HG02973 (cell line): Measurements from ENCODE around the gene ME1.
"Not testable (repeated sequence)": the region's sequence is repeated elsewhere in the genome, so short reads cannot be mapped to it uniquely, and the experiment has no call there.

Experiments
- ATAC-seq: cut with Tn5 transposase; IDR thresholded peaks from one replicate; pipeline ENCODE4 v1.9.1; 2021; ENCODE audit warnings: moderate library complexity; ENCODE audit not compliant: unreplicated experiment

ME1 gene

DNA sequence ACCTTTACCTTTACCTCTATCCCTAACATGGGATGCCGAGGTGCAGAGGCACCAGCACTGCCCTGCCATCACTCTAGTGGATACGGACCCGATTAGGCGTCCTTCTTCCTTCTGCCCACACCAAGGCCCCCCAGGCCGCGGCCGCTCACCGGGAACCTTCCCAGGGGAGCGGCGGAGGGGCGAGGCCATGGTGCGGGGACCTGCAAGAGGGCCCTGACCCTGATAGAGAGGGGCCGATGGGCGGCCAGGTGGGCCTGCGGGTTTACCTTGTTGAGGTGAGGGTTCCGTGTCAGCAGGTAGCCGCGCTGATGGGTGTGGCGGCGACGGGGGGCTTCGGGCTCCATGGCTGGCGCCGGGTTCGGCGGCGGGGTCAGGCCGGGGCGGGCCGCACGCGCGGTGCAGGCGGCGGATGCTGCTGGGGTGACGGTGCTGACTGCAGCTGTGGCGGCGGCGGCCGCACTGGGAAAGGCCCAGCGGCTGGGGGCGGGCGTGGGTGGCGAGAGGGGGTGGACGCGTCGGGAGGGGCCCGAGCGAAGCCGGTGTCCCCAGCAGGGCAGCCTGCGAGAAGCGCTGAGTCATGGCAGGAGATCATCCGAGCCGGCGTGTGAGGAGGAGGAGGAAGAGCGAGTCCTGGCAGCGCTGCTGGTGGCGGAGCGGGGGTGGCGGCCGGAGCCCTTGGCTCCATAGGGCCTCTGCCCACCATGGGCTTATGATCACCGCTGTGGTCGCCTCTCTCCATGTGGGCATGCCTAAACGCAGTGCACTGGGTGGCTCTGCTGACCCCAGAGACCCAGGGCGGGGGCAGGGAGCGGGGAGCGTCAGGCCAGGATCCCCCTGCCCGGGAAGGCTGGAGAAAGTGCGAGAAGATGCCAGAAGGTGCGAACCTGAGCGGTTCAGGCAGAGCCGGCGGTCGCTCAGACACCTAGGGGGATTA, at the start of gene ME1:
TSS of gene ME1 (minus strand) at position 441 of the 934 bp plus-strand sequence. CDS start at position 344, 97 bp downstream.
- peak; percentile 82 for ATAC-seq

- ATAC-seq: no peak
These were observed 49.6 kb upstream of the ME1 start for GRCh38 chr6:83480470-83480869.

DNA sequence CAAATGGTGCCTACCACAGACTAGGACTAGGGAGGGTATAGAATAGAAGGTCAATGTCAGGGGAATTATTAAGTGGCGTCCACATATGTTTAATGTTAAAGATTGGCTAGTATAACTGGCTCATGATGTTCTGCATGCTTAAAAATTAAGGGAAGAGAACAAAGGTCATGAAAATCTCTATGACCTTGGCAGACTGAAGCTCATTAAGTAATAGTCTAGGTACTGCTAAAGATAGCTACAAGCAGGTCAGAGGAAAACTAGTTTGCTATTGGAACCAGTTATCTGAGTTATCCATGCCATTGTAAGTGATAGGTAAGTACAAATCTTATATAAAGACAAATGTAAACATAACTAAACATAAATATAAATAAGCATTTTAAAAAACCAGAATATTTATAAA, 48.5 kb upstream of the ME1 start:
- ATAC-seq: no peak

DNA sequence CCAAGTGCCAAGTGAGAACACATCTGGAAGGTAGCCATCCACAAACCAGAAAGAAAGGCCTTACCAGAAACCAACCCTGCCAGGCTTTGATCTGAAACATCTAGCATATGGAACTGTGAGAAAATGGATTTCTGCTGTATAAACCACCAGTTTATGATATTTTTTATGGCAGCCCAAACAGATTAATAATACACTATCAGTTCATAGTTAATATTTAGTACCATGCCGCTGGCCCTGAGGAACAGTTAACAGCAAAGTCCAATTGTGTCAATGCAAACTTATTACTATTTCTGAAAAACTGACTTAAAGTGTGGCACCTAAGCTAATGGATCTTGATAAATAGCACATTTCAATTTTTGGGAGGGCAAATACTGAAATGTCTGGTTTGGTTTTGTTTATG, 46.1 kb upstream of the ME1 start:
- no peak for ATAC-seq

- no peak for ATAC-seq
These were observed 43.5 kb upstream of the ME1 start for GRCh38 chr6:83474309-83474708.

DNA sequence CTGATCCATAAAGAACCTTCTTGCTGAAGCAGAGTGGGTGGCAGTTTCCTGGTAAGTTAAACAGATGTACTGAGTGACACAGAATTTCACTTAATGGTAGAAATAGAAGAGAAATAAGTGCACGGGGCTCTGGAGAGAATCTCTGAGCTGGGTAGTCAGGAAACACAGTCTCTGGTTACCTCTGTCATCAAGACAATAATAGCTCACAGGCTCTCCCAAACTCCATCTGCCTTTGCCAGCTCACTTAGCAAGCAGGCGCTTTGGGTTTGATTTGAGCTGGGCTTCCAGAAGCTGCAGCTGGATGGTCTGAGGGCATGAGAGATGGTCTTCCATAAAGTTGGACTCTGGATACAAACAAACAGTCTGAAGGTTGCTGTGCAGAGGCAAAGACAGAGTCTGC, 41.9 kb upstream of the ME1 start:
- ATAC-seq: no peak

DNA sequence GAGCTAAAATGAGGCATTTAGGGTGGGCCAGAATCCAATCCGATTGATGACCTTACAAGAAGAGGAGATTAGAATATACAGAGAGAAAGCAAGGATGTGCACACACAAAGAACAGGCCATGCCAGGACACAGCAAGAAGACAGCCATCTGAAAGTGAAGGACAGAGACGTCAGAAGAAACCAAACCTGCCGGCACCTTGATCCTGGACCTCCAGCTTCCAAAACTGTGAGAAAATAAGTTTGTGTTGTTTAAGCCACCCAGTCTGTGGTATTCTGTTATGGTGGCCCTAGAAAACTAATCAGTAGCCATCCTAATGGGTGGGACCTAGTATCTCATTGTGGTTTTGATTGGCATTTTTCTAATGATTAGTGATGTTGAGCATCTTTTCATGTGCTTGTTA, 39.7 kb upstream of the ME1 start:
- ATAC-seq: no peak

DNA sequence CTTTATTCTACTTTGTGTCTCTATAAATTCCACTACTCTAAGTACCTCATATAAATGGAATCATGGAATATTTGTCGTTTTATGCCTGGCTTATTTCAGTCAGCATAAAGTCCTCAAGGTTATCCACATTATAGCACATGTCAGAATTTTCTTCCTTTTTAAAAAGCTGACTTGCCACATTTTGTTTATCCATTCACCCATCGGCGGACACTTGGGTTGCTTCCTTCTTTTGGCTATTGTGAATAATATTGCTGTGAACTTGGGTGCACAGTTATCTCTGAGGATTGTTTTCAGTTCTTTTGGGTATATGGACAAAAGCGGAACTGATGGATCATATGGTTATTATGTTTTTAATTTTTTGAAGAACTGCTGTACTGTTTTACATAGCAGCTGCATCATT, 39.1 kb upstream of the ME1 start:
- ATAC-seq: no peak

- no peak for ATAC-seq
These were observed 36.8 kb upstream of the ME1 start for GRCh38 chr6:83467620-83468036.

- no peak for ATAC-seq
These were observed 35.5 kb upstream of the ME1 start for GRCh38 chr6:83466328-83466727.

DNA sequence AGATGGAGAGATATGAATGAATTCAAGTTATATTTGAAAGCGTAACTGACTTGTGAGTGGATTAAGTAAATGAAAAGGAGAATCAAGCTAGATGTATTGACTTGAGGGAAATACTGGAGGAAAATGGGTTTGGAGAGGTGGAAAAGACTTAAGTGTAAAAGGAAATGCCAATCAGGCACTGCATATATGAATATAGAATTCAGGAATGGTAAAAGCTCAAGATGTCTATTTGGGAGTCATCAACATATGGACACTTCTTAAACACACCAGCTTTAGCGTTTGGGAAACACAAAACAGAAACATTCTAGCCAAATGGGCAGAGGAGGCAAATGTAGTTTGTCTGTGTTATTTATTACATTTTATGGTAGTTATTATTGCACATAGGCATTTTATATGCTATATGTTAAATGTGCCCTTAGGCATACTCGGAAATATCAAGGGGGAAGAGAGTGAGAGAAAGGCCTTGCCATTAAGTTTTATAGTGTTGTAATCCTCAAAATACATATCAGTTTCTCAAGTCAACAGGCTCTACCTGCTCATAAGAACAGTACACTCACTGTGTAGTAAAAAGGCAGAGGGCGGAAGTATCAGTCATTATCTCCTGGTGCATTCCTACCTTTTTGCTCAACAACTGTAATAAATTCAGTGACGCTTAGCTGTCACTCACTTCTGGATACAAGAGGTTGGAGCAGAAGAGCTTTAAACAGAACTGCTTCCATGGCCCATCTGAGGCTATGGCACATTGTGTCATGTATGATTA, 33.7 kb upstream of the ME1 start:
- ATAC-seq: no peak

DNA sequence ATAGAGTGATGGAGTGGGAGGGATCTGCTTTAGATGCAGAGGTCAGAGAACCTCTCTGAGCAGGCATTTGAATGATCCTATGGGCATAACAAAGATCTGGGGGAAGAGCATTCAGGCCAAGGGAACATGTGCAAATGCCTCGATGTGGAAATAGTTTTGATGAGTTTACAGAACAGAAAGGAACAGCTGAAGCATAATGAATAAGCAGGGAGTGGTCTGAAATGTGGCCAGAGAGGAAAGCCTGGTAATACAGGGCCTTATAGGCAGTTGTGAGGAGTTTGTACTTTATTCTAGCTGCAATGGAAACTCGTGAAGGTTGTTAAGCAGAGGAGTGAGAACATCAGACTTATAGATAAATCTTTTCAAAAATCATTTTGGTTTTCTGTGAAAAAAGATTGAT, 33.0 kb upstream of the ME1 start:
- no peak for ATAC-seq

DNA sequence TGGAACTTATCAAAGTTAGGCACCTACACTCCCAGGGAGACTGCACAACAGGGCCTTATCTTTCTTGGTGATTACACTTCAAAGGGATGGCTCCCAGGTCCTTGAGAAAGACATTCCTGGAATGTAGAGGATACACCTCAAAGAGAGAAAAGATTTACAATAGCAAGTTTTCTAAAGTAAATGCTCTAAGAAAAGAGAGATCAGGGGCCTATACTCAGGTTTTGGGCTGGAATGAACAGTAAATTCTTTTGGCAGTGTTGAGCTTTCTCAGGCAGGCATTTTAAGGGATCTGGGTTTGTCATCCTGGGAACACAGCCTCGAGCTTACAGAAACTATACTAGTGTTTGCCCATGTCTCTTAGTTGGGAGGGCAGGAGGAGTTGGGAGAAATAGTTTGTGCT, 31.7 kb upstream of the ME1 start:
- no peak for ATAC-seq

DNA sequence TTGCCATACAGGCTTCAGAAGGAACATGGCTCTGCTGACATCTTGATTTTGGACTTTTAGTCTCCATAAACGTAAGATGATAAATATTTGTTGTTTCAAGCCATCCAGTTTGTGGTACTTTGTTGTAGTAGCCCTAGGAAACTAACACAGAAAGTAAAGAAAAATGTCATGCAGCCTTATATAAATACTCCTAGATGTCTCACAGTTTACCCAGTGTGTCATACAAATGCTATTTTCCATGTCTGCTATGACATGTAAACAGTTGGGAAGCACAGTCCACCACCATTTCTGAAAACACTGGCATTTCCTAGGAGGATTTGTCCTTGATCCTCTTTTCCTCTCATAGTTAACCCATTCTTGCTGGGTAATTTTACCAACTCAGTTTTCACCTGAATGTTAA, 30.6 kb upstream of the ME1 start:
- no peak for ATAC-seq

DNA sequence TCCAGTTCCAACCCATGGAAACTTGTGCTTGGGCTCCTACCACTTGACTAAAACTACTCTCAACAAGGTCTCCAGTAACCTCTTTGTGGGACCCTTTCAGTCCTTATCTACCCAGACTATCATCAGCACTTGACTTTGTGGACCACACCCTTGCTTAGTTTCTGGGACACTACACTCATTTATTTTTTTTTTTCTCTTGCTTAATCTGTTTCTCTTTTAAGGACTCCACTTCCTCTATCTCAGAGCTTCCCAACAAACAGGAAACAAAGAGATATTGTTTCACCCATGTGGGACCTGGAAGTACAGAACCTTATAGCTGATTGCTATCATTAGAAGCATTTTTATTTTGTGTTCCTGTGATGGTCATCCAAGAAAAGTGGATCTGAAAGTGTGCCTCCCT, 28.8 kb upstream of the ME1 start:
- ATAC-seq: no peak

GRCh38 chr6:83450015-83450414, 19.2 kb upstream of the ME1 start:
- not testable (repeated sequence) for ATAC-seq

GRCh38 chr6:83444086-83444699, 13.3 kb upstream of the ME1 start:
- not testable (repeated sequence) for ATAC-seq

DNA sequence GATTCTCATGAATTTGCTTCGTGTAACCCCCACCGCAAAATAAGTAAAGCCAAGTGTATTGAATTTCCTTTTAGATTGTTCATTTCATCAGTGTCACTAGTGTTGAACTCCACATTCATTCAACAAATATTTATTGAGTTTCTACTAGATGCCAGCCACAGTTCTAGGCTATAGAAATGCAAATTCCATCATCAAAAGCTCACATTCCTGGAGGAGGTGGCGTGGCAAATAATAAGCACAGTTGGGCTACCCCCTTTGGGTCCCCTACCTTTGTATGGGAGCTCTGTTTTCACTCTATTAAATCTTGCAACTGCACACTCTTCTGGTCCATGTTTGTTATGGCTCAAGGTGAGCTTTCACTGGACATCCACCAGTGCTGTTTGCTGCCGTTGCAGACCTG, 12.7 kb upstream of the ME1 start:
- no peak for ATAC-seq

GRCh38 chr6:83442752-83443151, 11.9 kb upstream of the ME1 start:
- no peak for ATAC-seq

GRCh38 chr6:83439201-83439600, 8.3 kb upstream of the ME1 start:
- ATAC-seq: no peak

DNA sequence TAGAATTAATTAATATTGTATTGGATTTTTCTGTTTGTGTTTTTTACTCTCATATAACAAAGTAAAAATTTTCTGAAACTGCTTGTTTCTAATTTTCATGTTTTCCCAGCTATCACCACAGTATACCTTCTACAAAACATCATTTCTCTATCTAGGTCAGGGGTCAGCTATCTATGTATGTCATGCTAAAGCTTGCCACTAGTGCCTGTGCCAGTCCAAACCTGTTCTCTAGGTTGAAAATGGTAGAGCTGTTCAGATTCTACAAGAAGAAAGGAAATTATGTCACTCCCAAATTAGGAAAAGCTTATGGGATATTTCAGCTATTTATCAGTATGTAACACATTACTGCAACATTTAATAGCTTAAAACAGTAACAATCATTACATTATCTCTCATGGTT, 5.8 kb upstream of the ME1 start:
- no peak for ATAC-seq

DNA sequence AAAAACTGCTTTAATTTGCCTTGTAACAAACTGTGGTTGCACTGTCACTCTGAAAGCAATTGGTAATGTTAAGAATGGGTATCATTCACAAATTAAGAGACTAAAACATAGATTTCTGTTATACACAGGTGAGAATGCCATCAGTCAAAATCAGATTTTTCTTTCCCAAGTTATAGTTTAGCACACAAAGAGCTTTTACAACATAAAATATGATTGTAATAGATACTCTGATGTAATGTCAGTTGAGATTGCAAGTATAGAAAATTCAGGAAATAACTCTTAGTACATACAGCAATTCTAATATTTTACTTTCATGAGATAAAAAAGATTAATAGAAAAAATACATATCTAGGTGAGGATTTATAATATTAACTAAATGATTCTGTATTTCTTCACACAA, 2.3 kb upstream of the ME1 start:
- ATAC-seq: no peak
